Thyroid gland (tissue), 4 donors: Measurements from ENCODE around the gene DNAJC1.
"Not testable (repeated sequence)": the region's sequence is repeated elsewhere in the genome, so short reads cannot be mapped to it uniquely, and the experiment has no call there.

Experiments used
- CTCF ChIP-seq, 6 experiments: fragments of 200-600 bp in 3 of 6; fragments of 450-650 bp in 3 of 6; sonication (generic) in 3 of 6; IDR thresholded peaks; one replicate each; pipeline ENCODE4 v1.5.1; 2016 to 2019; ENCODE audit warnings: antibody characterized with exemption in 6 of 6, mild to moderate bottlenecking in 2 of 6, inconsistent platforms in 1 of 6, moderate library complexity in 1 of 6
- POLR2A ChIP-seq, 2 donors: fragments of 450-650 bp; IDR thresholded peaks; one replicate each; pipeline ENCODE4 v1.6.1; 2017; ENCODE audit warnings: antibody characterized with exemption in 2 of 2, mild to moderate bottlenecking in 2 of 2, moderate library complexity in 1 of 2

- TF ChIP-seq POLR2A, CTCF (IDR thresholded peaks at IDR 0.05): not testable (repeated sequence)
Measured at GRCh38 chr10:21872771-21873170, 130.8 kb downstream of the DNAJC1 start.
